DOHH2 (cell line): ENCODE measurements around the gene COL8A1.

Experiments
- H3F3A ChIP-seq: fragments of 200-600 bp; sonication (generic), shearing (Covaris generic); 2 replicates; pipeline ENCODE4 v1.6.0; 2016; ENCODE audit warnings: antibody characterized with exemption, mild to moderate bottlenecking; ENCODE audit not compliant: control insufficient read depth, insufficient read depth
- H3K27ac ChIP-seq: fragments of 200-600 bp; sonication (generic); 2 replicates; pipeline ENCODE4 v1.5.1; 2014; ENCODE audit warnings: low read depth, mild to moderate bottlenecking, low read length, moderate library complexity
- H3K27me3 ChIP-seq: fragments of 200-600 bp; sonication (generic); 2 replicates; pipeline ENCODE4 v1.6.1; 2014; ENCODE audit warnings: mild to moderate bottlenecking, low read length, mixed read lengths; ENCODE audit not compliant: control insufficient read depth
- H3K36me3 ChIP-seq: fragments of 200-600 bp; sonication (generic); 2 replicates; pipeline ENCODE4 v1.6.1; 2014; ENCODE audit warnings: mild to moderate bottlenecking, low read length, moderate library complexity, mixed read lengths; ENCODE audit not compliant: control insufficient read depth
- H3K4me1 ChIP-seq: fragments of 200-600 bp; sonication (generic); 2 replicates; pipeline ENCODE4 v1.6.1; 2014; ENCODE audit warnings: mild to moderate bottlenecking, low read length, mixed read lengths; ENCODE audit not compliant: control insufficient read depth
- H3K4me2 ChIP-seq: fragments of 200-600 bp; sonication (generic); 2 replicates; pipeline ENCODE4 v1.6.0; 2014; ENCODE audit warnings: mild to moderate bottlenecking, low read length, moderate library complexity
- H3K4me3 ChIP-seq: fragments of 200-600 bp; sonication (generic); 2 replicates; pipeline ENCODE4 v1.5.1; 2014; ENCODE audit warnings: mild to moderate bottlenecking, low read length, mixed read lengths
- H3K79me2 ChIP-seq: fragments of 200-600 bp; sonication (generic); 2 replicates; pipeline ENCODE4 v1.6.1; 2014; ENCODE audit warnings: mild to moderate bottlenecking, low read length, mixed read lengths; ENCODE audit not compliant: control insufficient read depth
- H3K9me2 ChIP-seq: fragments of 200-600 bp; sonication (generic); replicated peaks from 2 replicates; pipeline ENCODE4 v1.6.1; 2014; ENCODE audit warnings: mild to moderate bottlenecking, low read length, mixed read lengths; ENCODE audit not compliant: control insufficient read depth
- H3K9me3 ChIP-seq: fragments of 200-600 bp; sonication (generic); 2 replicates; pipeline ENCODE4 v1.6.1; 2014; ENCODE audit warnings: antibody characterized with exemption, low read length, mixed read lengths; ENCODE audit not compliant: control insufficient read depth, insufficient read depth
- H4K20me1 ChIP-seq: fragments of 200-600 bp; sonication (generic); 2 replicates; pipeline ENCODE4 v1.6.0; 2014; ENCODE audit warnings: low read depth, mild to moderate bottlenecking, antibody characterized with exemption, low read length, moderate library complexity; ENCODE audit not compliant: control insufficient read depth, insufficient read depth
- EZH2phosphoT487 ChIP-seq: fragments of 200-600 bp; sonication (generic); IDR thresholded peaks from 2 replicates; pipeline ENCODE4 v1.6.1; 2017; ENCODE audit warnings: borderline replicate concordance, mild to moderate bottlenecking, antibody characterized with exemption, low read length, moderate library complexity, mixed read lengths
- TF ChIP-seq, protein P1 (sequence below): fragments of 200-600 bp; sonication (generic); IDR thresholded peaks from one replicate; pipeline ENCODE4 v1.5.1; 2014; ENCODE audit warnings: antibody characterized with exemption, mild to moderate bottlenecking, low read depth, low read length; ENCODE audit not compliant: poor library complexity, severe bottlenecking

The COL8A1 gene

DNA sequence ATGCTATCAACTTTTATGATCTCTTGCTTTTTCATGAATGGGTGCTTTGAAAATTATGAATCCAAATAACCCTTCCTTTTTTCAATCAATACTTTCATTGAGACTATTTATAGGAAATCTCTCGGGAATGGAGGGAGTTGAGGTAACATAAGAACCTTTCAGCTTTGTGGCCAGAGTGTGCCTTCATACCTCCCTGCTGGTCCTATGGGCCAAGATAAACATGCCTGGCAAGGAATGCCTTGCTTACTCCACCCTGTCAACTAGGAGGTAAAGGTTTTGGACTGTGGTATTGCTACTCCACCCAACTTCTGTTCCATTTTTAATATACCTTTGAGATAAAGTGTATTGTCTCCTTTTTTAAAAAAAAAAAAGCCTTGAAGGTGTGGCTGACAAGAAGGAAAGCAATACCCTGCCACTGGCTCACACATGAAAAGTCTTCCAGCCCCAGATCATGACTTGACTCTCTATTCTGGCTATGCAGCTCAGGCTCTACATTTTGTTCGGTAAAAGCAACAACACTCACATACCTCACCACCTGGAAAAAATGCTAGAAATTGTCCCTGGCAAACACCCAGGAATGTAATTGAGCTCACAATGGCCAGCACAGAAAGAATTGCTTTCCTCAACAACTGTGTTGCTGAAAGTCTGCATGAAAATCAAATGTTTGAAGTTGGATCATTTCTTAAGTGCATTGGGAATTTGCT lies 35.8 kb downstream of the COL8A1 start:
- Histone ChIP-seq H3K4me3 (no peak overlapping the region), H3K9me2 (no peaks in the 10 kb centered on the region), H3F3A (no peaks in the 10 kb centered on the region), H3K79me2 (no peaks in the 10 kb centered on the region), H4K20me1 (no peaks in the 10 kb centered on the region), H3K27me3 (0 out of 2 replicates have a peak, but pooled peaks cover 2% of the 10 kb centered on the region), H3K27ac (no peak overlapping the region), H3K4me1 (no peaks in the 10 kb centered on the region), H3K36me3 (no peaks in the 10 kb centered on the region), H3K4me2 (no peak overlapping the region), H3K9me3 (no peaks in the 10 kb centered on the region)
- TF ChIP-seq EZH2phosphoT487: no peak
- TF ChIP-seq, protein P1, sequence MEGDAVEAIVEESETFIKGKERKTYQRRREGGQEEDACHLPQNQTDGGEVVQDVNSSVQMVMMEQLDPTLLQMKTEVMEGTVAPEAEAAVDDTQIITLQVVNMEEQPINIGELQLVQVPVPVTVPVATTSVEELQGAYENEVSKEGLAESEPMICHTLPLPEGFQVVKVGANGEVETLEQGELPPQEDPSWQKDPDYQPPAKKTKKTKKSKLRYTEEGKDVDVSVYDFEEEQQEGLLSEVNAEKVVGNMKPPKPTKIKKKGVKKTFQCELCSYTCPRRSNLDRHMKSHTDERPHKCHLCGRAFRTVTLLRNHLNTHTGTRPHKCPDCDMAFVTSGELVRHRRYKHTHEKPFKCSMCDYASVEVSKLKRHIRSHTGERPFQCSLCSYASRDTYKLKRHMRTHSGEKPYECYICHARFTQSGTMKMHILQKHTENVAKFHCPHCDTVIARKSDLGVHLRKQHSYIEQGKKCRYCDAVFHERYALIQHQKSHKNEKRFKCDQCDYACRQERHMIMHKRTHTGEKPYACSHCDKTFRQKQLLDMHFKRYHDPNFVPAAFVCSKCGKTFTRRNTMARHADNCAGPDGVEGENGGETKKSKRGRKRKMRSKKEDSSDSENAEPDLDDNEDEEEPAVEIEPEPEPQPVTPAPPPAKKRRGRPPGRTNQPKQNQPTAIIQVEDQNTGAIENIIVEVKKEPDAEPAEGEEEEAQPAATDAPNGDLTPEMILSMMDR: no peak

DNA sequence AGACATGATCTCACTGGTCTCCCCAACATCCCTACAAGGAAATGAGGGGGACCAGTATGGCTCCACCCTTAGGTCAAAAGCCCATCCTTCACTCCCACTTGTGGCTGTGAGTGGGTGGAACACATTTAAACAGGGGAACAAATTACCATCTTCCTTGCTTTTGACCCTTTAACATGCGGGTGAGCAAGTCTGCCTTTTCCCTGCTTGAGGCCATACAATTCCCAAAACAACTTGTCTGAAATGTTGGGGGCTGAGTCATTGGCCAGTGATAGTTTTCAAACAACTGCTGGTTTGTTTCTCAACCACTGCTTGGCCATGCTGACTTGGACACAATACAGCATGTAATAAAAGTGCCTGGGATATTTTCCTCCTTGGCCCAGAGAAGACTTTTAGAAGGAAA lies 39.6 kb downstream of the COL8A1 start:
- Histone ChIP-seq H4K20me1 (no peaks in the 10 kb centered on the region), H3K9me2 (no peaks in the 10 kb centered on the region), H3K27me3 (no peaks in the 10 kb centered on the region), H3K4me1 (no peaks in the 10 kb centered on the region), H3F3A (no peaks in the 10 kb centered on the region), H3K79me2 (no peaks in the 10 kb centered on the region), H3K27ac (no peak overlapping the region), H3K9me3 (no peaks in the 10 kb centered on the region), H3K4me3 (no peak overlapping the region), H3K36me3 (no peaks in the 10 kb centered on the region), H3K4me2 (no peak overlapping the region)
- TF ChIP-seq, protein P1: no peak
- TF ChIP-seq EZH2phosphoT487: no peak

GRCh38 chr3:99678896-99679295 lies 40.5 kb downstream of the COL8A1 start:
- H3K9me2 ChIP-seq: no peaks in the 10 kb centered on the region

More at GRCh38 chr3:99678896-99679295, 40.5 kb downstream of the COL8A1 start:
- H3K4me3 ChIP-seq: no peak overlapping the region
- H3K27ac ChIP-seq: no peak overlapping the region
- H3K4me2 ChIP-seq: no peak overlapping the region
- TF ChIP-seq, protein P1: no peak
- H3F3A ChIP-seq: no peaks in the 10 kb centered on the region
- no peaks in the 10 kb centered on the region for H4K20me1 ChIP-seq
- H3K9me3 ChIP-seq: no peaks in the 10 kb centered on the region
- H3K4me1 ChIP-seq: no peaks in the 10 kb centered on the region
- H3K79me2 ChIP-seq: no peaks in the 10 kb centered on the region
- peaks cover 3% of the 10 kb centered on the region; the same call in 1 of the 2 replicates for H3K27me3 ChIP-seq
- H3K36me3 ChIP-seq: no peaks in the 10 kb centered on the region
